Articular chondrocyte of knee joint (primary cell): ENCODE data around the gene RPL18. TPM values are rescaled to one million over a fixed set of nuclear protein-coding genes. Genes with fewer than 3 reads are reported as not detected.

Source experiments
- total RNA-seq: library from RNA; depleted of rRNA; stranded (reverse); fragments of >200 nt; gene quantifications from 2 replicates; pipeline ENCODE4 v1.2.3, GENCODE V29; 2012

Gene RPL18
- 1,190 and 1,683 TPM in 2 replicates for total RNA-seq

GRCh38 chr19:48618916-48619691, at the start of gene RPL18, which contains the start of gene SPHK2:
Gene RPL18 (minus strand): TSS chr19:48619178. CDS start chr19:48619143, 35 bp downstream.
Gene SPHK2 (plus strand): TSS chr19:48619506. CDS start chr19:48620515, 1,009 bp downstream.

GRCh38 chr19:48646001-48646721, 27.2 kb upstream of the RPL18 start, which contains the start of gene CA11:
Gene CA11 (minus strand): TSS chr19:48646187. CDS start chr19:48645632, 555 bp downstream.

GRCh38 chr19:48636859-48637448, 18.0 kb upstream of the RPL18 start, which contains the start of gene DBP:
Gene DBP (minus strand): TSS chr19:48637379. CDS start chr19:48636994, 385 bp downstream.

GRCh38 chr19:48614436-48615230, 4.3 kb downstream of the RPL18 start, which contains the start of gene FAM83E:
Gene FAM83E (minus strand): TSS chr19:48615076. CDS start chr19:48613372, 1,704 bp downstream.

GRCh38 chr19:48606463-48607358, 12.3 kb downstream of the RPL18 start, which contains the start of gene SPACA4:
Gene SPACA4 (plus strand): TSS chr19:48606742. CDS start chr19:48606979, 237 bp downstream.

Other genes starting within 250 kb of the RPL18 start
- gene KDELR1, start 227.6 kb downstream of the RPL18 start, total RNA-seq: 131 and 160 TPM in 2 replicates
- gene GRIN2D, start 225.5 kb downstream of the RPL18 start, total RNA-seq: 0.22 and 0.26 TPM in 2 replicates
- 21.0 and 23.2 TPM in 2 replicates for gene GRWD1, start 173.2 kb downstream of the RPL18 start, total RNA-seq
- 0.65 TPM in 2 replicates for gene KCNJ14, start 163.6 kb downstream of the RPL18 start, total RNA-seq
- 29.4 and 35.8 TPM in 2 replicates for gene CYTH2, start 149.8 kb downstream of the RPL18 start, total RNA-seq
- gene LMTK3, start 107.3 kb downstream of the RPL18 start, total RNA-seq: under 0.01 and 0.11 TPM in 2 replicates
- not detected in 2 replicates for gene SULT2B1, start 67.0 kb downstream of the RPL18 start, total RNA-seq
- gene SPACA4, start 12.4 kb downstream of the RPL18 start, total RNA-seq: not detected in 2 replicates
- 0.65 TPM in 1 of 2 replicates, not detected in the other for gene FAM83E, start 4.1 kb downstream of the RPL18 start, total RNA-seq
- gene SPHK2, start 328 bp upstream of the RPL18 start, total RNA-seq: 8.4 and 8.9 TPM in 2 replicates
- gene DBP, start 18.2 kb upstream of the RPL18 start, total RNA-seq: 4.5 and 5.0 TPM in 2 replicates
- gene CA11, start 27.0 kb upstream of the RPL18 start, total RNA-seq: 0.78 and 1.4 TPM in 2 replicates
- gene NTN5, start 53.8 kb upstream of the RPL18 start, total RNA-seq: 0.22 TPM in 1 of 2 replicates, not detected in the other
- not detected in 2 replicates for gene FUT2, start 76.8 kb upstream of the RPL18 start, total RNA-seq
- gene MAMSTR, start 100.5 kb upstream of the RPL18 start, total RNA-seq: 1.7 and 2.9 TPM in 2 replicates
- 0.91 and 1.3 TPM in 2 replicates for gene RASIP1, start 121.4 kb upstream of the RPL18 start, total RNA-seq
- not detected in 2 replicates for gene IZUMO1, start 127.7 kb upstream of the RPL18 start, total RNA-seq
- 0.22 TPM in 1 of 2 replicates, not detected in the other for gene FUT1, start 133.5 kb upstream of the RPL18 start, total RNA-seq
- gene FGF21, start 136.3 kb upstream of the RPL18 start, total RNA-seq: not detected in 2 replicates
- 21.4 and 28.0 TPM in 2 replicates for gene BCAT2, start 191.9 kb upstream of the RPL18 start, total RNA-seq
- 2.2 and 6.8 TPM in 2 replicates for gene HSD17B14, start 217.3 kb upstream of the RPL18 start, total RNA-seq
- 23.1 and 31.3 TPM in 2 replicates for gene PLEKHA4, start 249.4 kb upstream of the RPL18 start, total RNA-seq